Sigmoid colon (tissue), 7 donors: ENCODE results near the gene CAMK1G. TPM values are rescaled to one million over a fixed set of nuclear protein-coding genes. Genes with fewer than 3 reads are reported as not detected.

Experiments used
- DNase-seq: peaks from one replicate; pipeline ENCODE4 v3.0.0-alpha.2; 2019
- H3K27ac ChIP-seq, 4 donors: fragments of 200-600 bp; sonication (generic); one replicate each; pipeline ENCODE4 v1.5.1; 2016 to 2019; ENCODE audit warnings: mild to moderate bottlenecking in 1 of 4
- H3K27me3 ChIP-seq, 3 donors: fragments of 200-600 bp; sonication (generic); one replicate each; pipeline ENCODE4 v1.5.1; 2019; ENCODE audit warnings: mild to moderate bottlenecking in 1 of 3
- H3K36me3 ChIP-seq, 4 donors: fragments of 200-600 bp; sonication (generic); one replicate each; pipeline ENCODE4 v1.5.1; 2016 to 2019
- H3K4me1 ChIP-seq, 4 donors: fragments of 200-600 bp; sonication (generic); one replicate each; pipeline ENCODE4 v1.5.1; 2017 to 2019
- H3K4me3 ChIP-seq, 4 donors: fragments of 200-600 bp; sonication (generic); one replicate each; pipeline ENCODE4 v1.5.1; 2017 to 2019; ENCODE audit warnings: mild to moderate bottlenecking in 2 of 4, moderate library complexity in 1 of 4
- H3K9me3 ChIP-seq, 4 donors: fragments of 200-600 bp in 3 of 4; sonication (generic) in 3 of 4; one replicate each; pipeline versions ENCODE4 v1.5.1 to v1.6.1; 2013 to 2019
- EP300 ChIP-seq, 4 donors: sonication (generic); formaldehyde crosslinking; IDR thresholded peaks; one replicate each; pipeline ENCODE4 v1.6.1; 2017; ENCODE audit warnings: antibody characterized with exemption in 4 of 4
- POLR2A ChIP-seq, 2 donors: fragments of 450-650 bp; IDR thresholded peaks; one replicate each; pipeline ENCODE4 v1.6.1; 2016; ENCODE audit warnings: antibody characterized with exemption in 2 of 2, mild to moderate bottlenecking in 2 of 2, moderate library complexity in 2 of 2
- POLR2AphosphoS5 ChIP-seq, 4 donors: sonication (generic); formaldehyde crosslinking; IDR thresholded peaks; one replicate each; pipeline ENCODE4 v1.6.1; 2017; ENCODE audit warnings: antibody characterized with exemption in 4 of 4
- WGBS, 2 donors: extraction: QIAGEN DNeasy Blood & Tissue Kit; methylation state at CpG; one replicate each; pipeline ENCODE4 v1.1.7; 2013; 5-methylcytosine and 5-hydroxymethylcytosine counted together
- intact Hi-C: fragments of 100-400 bp; cut with DNase I; formaldehyde crosslinking; loops from one replicate; pipeline ENCODE4 v1.15.1; 2023
- polyA plus RNA-seq, 3 donors: library from polyadenylated mRNA; stranded (reverse); fragments of 200-250 nt; gene quantifications; one replicate each; pipeline ENCODE4 v1.2.3, GENCODE V29; 2013
- total RNA-seq, 4 donors: library from RNA; depleted of rRNA; stranded (reverse); fragments of >200 nt; gene quantifications; one replicate each; pipeline ENCODE4 v1.1.0, GENCODE V29; 2016
- TF ChIP-seq, protein P1 (sequence below), 4 experiments: fragments of 450-650 bp in 3 of 4; fragments of 200-600 bp in 1 of 4; IDR thresholded peaks; one replicate each; pipeline ENCODE4 v1.5.1; 2016 to 2019; ENCODE audit warnings: antibody characterized with exemption in 4 of 4, mild to moderate bottlenecking in 3 of 4, moderate library complexity in 2 of 4
- donor health status: healthy with polysubstance abuse.
- donor health status: Bipolar disorder and iron deficiency.
- donor health status: healthy.

The CAMK1G gene
- total and polyA plus RNA-seq, 7 donors: 0.16 to 1.4 (median 0.48) TPM; not detected in 2

DNA sequence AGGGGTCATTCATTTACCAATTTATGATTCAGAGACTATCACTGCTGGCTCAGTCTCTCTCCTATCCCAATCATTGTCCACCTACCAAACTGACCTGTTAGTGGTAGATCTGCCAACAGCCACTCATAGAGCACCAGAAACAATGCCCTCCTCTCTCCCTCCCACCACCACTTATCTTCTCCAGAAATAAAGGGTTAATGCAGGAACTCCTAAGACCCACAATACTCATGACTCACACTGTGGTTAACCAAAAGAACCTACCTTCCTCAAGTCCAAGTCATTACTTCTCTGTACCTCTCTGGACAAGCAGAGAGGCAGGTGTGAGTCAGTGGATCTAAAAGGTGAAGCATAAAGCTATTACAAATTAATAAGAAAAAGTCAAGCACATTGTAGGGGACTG, 40.9 kb upstream of the CAMK1G start:
- no peak for DNase-seq
- Histone ChIP-seq H3K9me3 (no peaks in the 10 kb centered on the region), H3K27ac (no peak overlapping the region), H3K27me3 (no peaks in the 10 kb centered on the region), H3K4me3 (no peak overlapping the region), H3K4me1 (no peaks in the 10 kb centered on the region), H3K36me3 (no peaks in the 10 kb centered on the region)
- intact Hi-C loops: no loop called here
- TF ChIP-seq POLR2A (IDR thresholded peaks at IDR 0.05) (no peak), POLR2AphosphoS5 (IDR thresholded peaks at IDR 0.05) (no peak), EP300 (IDR thresholded peaks at IDR 0.05) (no peak)
- TF ChIP-seq, protein P1, sequence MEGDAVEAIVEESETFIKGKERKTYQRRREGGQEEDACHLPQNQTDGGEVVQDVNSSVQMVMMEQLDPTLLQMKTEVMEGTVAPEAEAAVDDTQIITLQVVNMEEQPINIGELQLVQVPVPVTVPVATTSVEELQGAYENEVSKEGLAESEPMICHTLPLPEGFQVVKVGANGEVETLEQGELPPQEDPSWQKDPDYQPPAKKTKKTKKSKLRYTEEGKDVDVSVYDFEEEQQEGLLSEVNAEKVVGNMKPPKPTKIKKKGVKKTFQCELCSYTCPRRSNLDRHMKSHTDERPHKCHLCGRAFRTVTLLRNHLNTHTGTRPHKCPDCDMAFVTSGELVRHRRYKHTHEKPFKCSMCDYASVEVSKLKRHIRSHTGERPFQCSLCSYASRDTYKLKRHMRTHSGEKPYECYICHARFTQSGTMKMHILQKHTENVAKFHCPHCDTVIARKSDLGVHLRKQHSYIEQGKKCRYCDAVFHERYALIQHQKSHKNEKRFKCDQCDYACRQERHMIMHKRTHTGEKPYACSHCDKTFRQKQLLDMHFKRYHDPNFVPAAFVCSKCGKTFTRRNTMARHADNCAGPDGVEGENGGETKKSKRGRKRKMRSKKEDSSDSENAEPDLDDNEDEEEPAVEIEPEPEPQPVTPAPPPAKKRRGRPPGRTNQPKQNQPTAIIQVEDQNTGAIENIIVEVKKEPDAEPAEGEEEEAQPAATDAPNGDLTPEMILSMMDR (IDR thresholded peaks at IDR 0.05): no peak

DNA sequence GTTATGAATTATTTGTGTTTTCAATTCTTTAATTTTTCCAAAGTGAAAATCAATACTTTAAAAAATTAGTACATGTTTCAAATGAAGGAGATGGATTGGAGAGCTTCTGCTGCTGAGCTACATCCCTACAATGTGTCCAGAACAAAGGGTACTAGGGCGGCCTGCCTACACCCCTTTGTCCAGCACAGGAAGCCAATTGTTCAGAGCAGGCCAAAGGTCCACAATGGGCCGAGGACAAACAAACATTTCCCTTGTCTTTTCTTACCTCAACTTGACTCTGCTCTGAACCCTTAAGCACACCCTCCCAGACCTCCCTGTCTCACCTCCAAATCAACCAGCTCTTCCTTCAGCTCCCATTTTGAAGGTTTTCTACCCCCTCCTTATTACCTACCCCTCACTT, 39.4 kb upstream of the CAMK1G start:
- no peak for TF ChIP-seq EP300 (IDR thresholded peaks at IDR 0.05)
- TF ChIP-seq POLR2A (IDR thresholded peaks at IDR 0.05): no peak
- no peak for TF ChIP-seq POLR2AphosphoS5 (IDR thresholded peaks at IDR 0.05)
- TF ChIP-seq, protein P1 (IDR thresholded peaks at IDR 0.05): no peak
- Histone ChIP-seq H3K4me3 (no peak overlapping the region), H3K9me3 (no peaks in the 10 kb centered on the region), H3K4me1 (no peaks in the 10 kb centered on the region), H3K36me3 (no peaks in the 10 kb centered on the region), H3K27me3 (no peaks in the 10 kb centered on the region), H3K27ac (no peak overlapping the region)
- DNase-seq: no peak
- intact Hi-C loops: no loop called here
- 43 to 81% methylated on average over 2 of the region's 2 CpGs for WGBS, 2 donors

DNA sequence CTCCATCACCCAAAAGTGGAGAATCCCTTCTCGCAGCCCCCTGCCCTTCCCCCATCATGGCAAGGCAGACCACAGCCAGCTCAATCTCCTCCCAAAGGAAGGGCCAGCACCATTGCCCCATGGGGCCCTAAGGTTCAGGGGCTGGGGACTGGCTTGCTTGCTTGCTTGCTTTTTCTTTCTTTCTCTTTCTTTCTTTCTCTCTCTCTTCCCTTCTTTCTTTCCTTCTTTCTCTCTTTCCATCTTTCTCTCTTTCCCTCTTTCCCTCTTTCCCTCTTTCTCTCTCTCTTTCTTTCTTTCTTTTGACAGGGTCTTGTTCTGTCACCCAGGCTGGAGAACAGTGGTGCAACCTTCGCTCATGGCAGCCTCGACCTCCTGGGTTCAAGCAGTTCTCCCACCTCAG, 38.1 kb upstream of the CAMK1G start:
- WGBS, 2 donors: 92 to 93% methylated on average over 3 of the region's 3 CpGs
- intact Hi-C loops: no loop called here
- H3K27ac ChIP-seq: no peak overlapping the region
- H3K4me3 ChIP-seq: no peak overlapping the region
- TF ChIP-seq POLR2AphosphoS5 (IDR thresholded peaks at IDR 0.05) (no peak), EP300 (IDR thresholded peaks at IDR 0.05) (no peak), POLR2A (IDR thresholded peaks at IDR 0.05) (no peak)
- TF ChIP-seq, protein P1 (IDR thresholded peaks at IDR 0.05): no peak
- no peaks in the 10 kb centered on the region for H3K4me1 ChIP-seq
- H3K36me3 ChIP-seq: no peaks in the 10 kb centered on the region
- H3K9me3 ChIP-seq: no peaks in the 10 kb centered on the region
- no peaks in the 10 kb centered on the region for H3K27me3 ChIP-seq
- DNase-seq: no peak

DNA sequence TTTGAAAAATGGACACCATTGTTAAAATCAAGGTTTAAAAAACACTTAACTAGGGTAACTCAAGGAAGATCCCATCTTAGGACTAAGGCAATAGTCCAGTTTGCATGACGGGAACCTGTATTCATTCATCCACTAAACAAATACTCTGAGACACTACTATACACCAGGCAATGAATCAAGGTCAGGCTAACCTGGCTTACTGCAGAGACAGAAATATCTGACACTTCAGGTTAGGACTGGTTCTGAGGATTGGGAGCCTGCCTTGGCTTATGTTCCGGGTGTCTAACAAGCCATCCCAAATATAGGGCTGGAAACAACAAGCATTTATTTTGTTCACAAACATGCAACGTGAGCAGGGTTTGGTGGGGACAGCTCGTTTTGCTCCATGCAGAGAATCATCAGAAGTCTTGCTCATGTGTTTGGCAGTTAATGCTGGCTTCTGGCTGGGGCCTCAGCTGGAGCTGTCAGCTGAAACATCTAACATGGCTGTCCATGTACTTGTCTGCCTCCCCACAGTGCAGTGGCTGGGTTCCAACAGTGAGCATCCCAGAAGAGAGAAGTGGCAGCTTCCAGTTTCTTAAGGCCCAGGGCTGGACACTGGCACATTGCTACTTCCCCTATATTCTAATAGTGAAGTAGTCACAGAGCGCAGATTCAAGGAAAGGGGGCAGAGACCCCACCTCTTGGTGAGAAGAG, 37.0 kb upstream of the CAMK1G start:
- Histone ChIP-seq H3K4me3 (no peak overlapping the region), H3K27ac (no peak overlapping the region), H3K4me1 (no peaks in the 10 kb centered on the region), H3K27me3 (no peaks in the 10 kb centered on the region), H3K36me3 (no peaks in the 10 kb centered on the region), H3K9me3 (no peaks in the 10 kb centered on the region)
- intact Hi-C loops: no loop called here
- WGBS, 2 donors: 82 to 83% methylated on average over 5 of the region's 5 CpGs
- TF ChIP-seq POLR2AphosphoS5 (IDR thresholded peaks at IDR 0.05) (no peak), POLR2A (IDR thresholded peaks at IDR 0.05) (no peak), EP300 (IDR thresholded peaks at IDR 0.05) (no peak)
- TF ChIP-seq, protein P1 (IDR thresholded peaks at IDR 0.05): no peak
- no peak for DNase-seq

DNA sequence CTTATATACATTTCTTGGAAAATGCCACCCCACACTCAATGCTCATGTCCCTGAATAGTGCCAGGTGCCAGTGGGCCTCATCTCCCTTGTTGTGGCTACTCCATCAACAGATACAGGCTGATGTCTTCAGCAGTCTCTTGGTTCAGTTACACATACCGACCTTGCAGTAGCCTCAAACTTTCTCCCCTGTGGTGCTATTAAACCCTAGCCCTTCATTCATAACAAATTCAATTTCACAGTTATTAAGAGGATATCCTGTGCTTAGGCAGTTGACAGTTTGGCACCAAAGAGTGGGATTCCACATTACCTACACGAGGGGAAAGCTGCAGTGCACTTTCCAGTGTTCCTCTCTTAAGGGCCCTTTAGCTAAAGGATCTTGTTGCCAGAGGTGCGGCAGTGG, 35.9 kb upstream of the CAMK1G start:
- intact Hi-C loops: no loop called here
- 80% methylated on average over 3 of the region's 3 CpGs for WGBS, 2 donors
- Histone ChIP-seq H3K4me3 (no peak overlapping the region), H3K27ac (no peak overlapping the region), H3K9me3 (no peaks in the 10 kb centered on the region), H3K36me3 (no peaks in the 10 kb centered on the region), H3K4me1 (no peaks in the 10 kb centered on the region), H3K27me3 (no peaks in the 10 kb centered on the region)
- no peak for DNase-seq
- TF ChIP-seq POLR2AphosphoS5 (IDR thresholded peaks at IDR 0.05) (no peak), EP300 (IDR thresholded peaks at IDR 0.05) (no peak), POLR2A (IDR thresholded peaks at IDR 0.05) (no peak)
- TF ChIP-seq, protein P1 (IDR thresholded peaks at IDR 0.05): no peak
